H7 (cell line): ENCODE data around the gene CEMIP. TPM values are rescaled to one million over a fixed set of nuclear protein-coding genes. Genes with fewer than 3 reads are reported as not detected.

ENCODE experiments used
- DNase-seq: peaks from one replicate; pipeline ENCODE4 v3.0.0; 2012
- H3K27me3 ChIP-seq: 2 replicates; pipeline ENCODE4 v1.6.0; 2011; ENCODE audit warnings: mild to moderate bottlenecking, low read length; ENCODE audit not compliant: control insufficient read depth, insufficient read depth
- H3K36me3 ChIP-seq: replicated peaks from 2 replicates; pipeline ENCODE4 v1.5.1; 2011; ENCODE audit warnings: low read length; ENCODE audit not compliant: control insufficient read depth, insufficient read depth
- H3K4me3 ChIP-seq: 2 replicates; pipeline ENCODE4 v1.5.1; 2011; ENCODE audit warnings: low read depth, mild to moderate bottlenecking, control low read depth, low read length, moderate library complexity; ENCODE audit not compliant: insufficient read depth
- total RNA-seq: library from RNA; depleted of rRNA; stranded (reverse); fragments of >200 nt; shearing (Covaris generic); gene quantifications from 2 replicates; pipeline ENCODE4 v1.2.3, GENCODE V29; 2014; rRNA removed

Gene CEMIP
- total RNA-seq, 1 experiment from 2014 or later, result 0.03 TPM

DNA sequence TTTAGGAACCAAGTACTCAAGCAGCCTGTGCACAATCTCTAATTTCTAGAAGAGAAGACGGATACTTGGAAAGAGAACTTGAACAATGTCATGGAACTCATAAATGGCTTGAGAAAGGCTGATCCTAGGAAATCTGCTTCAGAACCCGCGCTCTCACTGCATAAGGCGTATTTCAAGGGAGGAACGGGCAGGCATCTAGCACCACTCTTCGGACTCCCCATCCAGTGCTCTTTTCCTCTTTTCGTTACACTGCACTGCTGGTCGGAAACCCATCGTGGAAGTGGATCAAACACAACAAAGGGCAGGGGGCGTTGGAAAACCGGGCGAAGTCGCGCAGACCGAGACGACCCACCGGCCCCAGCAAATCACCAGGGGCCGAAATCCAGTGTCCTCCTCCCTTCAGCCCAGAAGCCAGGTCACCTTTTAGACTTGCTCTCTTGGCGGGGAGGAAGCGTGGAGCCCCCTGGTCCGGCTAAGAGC lies 221.0 kb downstream of the CEMIP start:
- DNase-seq, result no peak
- H3K36me3 ChIP-seq, result no peaks in the 10 kb centered on the region
- peaks cover 10% of the 10 kb centered on the region for H3K27me3 ChIP-seq
- peak overlapping the region; percentile 89 for H3K4me3 ChIP-seq

DNA sequence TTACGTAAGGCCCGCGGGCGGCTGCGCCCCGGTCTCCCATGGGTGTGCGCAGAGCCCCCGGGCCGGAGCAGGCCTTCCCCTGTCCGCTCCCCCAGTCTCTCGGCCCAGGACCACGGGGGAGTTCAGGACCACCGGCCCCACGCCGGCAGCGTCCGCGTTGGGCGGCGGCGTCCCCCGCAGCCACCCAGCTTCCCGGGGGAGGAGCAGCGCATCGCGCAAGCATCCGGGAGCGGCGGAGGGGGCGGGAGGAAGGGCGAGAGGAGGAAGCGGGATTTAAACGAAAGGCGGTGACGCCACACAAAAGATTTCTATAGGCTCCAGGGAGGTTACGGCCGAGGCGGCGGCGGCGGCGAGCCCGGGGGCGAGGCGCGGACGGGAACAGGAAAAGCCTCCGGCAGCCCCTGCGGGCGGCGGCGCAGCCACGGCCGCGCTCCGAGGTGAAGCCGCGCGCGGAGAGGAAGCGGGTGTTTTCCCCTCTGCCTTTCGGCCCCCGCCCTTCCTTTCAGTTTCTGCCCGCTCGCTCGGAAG lies 221.5 kb downstream of the CEMIP start, which contains the start of gene TLNRD1:
TLNRD1 (plus strand) TSS at position 300 of the 528 bp plus-strand sequence. CDS start 1,349 bp downstream, outside the sequence.
- H3K4me3 ChIP-seq, result peak within 1 kb of the TSS; percentile 89
- DNase-seq, result peak; percentile 95
- H3K27me3 ChIP-seq, result peaks cover 10% of the 10 kb centered on the region
- H3K36me3 ChIP-seq, result no peaks in the 10 kb centered on the region

Other genes starting within 250 kb of the CEMIP start
- 7.2 and 9.8 TPM in 2 replicates for gene ABHD17C, start 84.1 kb upstream of the CEMIP start, total RNA-seq
- 16.8 and 24.0 TPM in 2 replicates for gene MESD, start 210.4 kb downstream of the CEMIP start, total RNA-seq
- gene TLNRD1, start 221.6 kb downstream of the CEMIP start, total RNA-seq, result 34.5 and 38.4 TPM in 2 replicates